ENCODE data around the gene PARP2.
A peak's percentile ranks its signal among the peaks of the same experiment; 100 is the strongest.
"Not testable (repeated sequence)": the region's sequence is repeated elsewhere in the genome, so short reads cannot be mapped to it uniquely, and the experiment has no call there.

PARP2 gene

DNA sequence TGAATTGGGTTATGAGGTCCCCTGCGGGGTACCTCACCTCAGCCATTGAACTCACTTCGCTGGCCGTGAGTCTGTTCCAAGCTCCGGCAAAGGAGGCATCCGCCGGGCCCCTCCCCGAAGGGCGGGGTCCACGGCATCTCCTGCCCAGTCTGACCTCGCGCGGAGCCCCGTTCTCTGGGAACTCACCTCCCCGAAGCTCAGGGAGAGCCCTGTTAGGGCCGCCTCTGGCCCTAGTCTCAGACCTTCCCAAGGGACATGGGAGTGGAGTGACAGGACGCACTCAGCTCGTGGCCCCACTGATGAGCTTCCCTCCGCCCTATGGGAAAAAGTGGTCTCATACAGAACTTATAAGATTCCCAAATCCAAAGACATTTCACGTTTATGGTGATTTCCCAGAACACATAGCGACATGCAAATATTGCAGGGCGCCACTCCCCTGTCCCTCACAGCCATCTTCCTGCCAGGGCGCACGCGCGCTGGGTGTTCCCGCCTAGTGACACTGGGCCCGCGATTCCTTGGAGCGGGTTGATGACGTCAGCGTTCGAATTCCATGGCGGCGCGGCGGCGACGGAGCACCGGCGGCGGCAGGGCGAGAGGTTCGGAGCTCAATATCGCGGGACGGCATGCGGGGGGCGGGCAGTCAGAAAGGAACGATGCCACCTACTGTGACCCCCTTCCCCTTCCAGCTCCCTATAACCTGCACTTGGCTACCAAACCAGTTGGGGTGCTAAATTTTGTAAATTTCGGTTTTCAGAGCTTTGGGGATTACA lies at the start of gene PARP2:
TSS of gene PARP2 (plus strand) at position 544 of the 770 bp plus-strand sequence. CDS start at position 551, 7 bp downstream.
- DNase-seq (ENCODE audit: low read depth in 2 of 2) = peak; percentile 93 to 95

- no peak for DNase-seq (ENCODE audit: low read depth in 2 of 2)
Observed at GRCh38 chr14:20294636-20295035, 48.8 kb upstream of the PARP2 start.

GRCh38 chr14:20295067-20295466 lies 48.4 kb upstream of the PARP2 start:
- DNase-seq (ENCODE audit: low read depth in 2 of 2) = no peak

- no peak for DNase-seq (ENCODE audit: low read depth in 2 of 2)
Observed at GRCh38 chr14:20302042-20302755, 41.2 kb upstream of the PARP2 start.

GRCh38 chr14:20305265-20306078 lies 38.0 kb upstream of the PARP2 start, which contains the start of gene TTC5:
Gene TTC5, minus strand, starts transcription at chr14:20305951. Its CDS starts 14 bp downstream, at chr14:20305937.
- peak; percentile 79 to 82 for DNase-seq (ENCODE audit: low read depth in 2 of 2)

- DNase-seq (ENCODE audit: low read depth in 2 of 2) = no peak
Observed at GRCh38 chr14:20306079-20306423, 37.4 kb upstream of the PARP2 start.

GRCh38 chr14:20314026-20314425 lies 29.4 kb upstream of the PARP2 start:
- DNase-seq (ENCODE audit: low read depth in 2 of 2) = no peak

DNA sequence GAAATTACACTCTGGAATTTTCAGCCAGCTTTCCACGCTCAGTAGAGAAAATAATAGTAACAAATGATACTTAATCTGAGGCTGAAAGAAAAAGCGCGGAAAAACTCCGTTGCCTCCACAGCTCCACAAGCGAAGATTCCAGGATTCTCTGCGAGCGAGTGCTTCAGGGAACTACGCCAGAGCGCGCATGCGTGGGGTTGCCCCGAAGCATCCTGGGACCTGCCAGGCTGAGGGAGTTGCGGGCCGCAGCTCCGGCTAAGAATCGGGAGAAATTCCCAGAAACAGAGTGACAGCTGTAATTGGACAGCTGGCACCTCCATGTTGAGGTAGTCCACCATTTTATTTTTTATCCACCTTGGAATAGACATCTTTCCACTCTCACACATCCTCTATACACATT lies 25.7 kb upstream of the PARP2 start:
- DNase-seq (ENCODE audit: low read depth in 2 of 2) = no peak

- no peak for DNase-seq (ENCODE audit: low read depth in 2 of 2)
Observed at GRCh38 chr14:20327005-20327869, 16.2 kb upstream of the PARP2 start.

DNA sequence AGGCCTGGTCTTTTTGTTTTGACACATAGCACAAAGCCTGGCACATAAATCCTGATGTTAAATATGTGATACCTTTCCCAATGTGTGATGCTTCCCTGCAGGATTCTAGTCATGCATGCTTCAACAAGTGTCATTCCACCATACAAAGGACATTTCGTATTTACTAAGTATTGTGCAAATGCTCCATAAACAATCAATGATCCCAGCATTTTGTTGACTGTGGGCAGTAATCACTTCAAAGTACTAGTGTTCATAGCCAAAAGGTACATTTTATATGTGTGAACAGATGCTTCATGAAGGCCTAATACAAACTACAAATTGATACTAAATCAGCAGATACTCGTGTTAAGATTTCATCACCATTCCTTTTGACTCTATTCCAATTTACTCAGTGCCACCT lies 14.7 kb upstream of the PARP2 start:
- no peak for DNase-seq (ENCODE audit: low read depth in 2 of 2)

- DNase-seq (ENCODE audit: low read depth in 2 of 2) = no peak
Observed at GRCh38 chr14:20329355-20329754, 14.1 kb upstream of the PARP2 start.

DNA sequence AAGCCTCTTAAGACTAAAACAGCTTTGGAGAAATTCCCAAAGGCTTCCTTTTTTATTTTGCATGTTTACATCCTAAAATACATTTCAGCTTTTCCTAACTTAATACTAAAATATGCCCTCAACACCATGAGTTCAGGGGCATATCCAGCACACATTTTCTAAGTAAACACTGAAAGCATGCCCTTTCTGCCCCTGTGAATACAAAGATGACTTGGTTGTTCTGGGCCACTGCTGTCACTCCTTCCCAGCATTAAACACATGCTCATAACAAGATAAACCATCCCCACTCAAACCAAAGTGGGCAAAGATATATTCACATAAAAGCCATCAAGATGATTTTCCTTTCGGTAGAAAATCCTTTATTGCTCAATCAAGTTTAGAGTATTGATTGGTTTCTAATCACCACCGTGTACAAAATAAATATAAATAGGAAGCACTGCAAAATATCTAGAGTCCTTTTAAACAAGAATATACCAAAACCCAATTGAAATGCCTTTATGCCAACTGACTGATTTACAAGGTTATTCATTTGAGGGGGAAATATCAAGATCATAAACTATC lies 12.3 kb upstream of the PARP2 start:
- DNase-seq (ENCODE audit: low read depth in 2 of 2) = no peak

DNA sequence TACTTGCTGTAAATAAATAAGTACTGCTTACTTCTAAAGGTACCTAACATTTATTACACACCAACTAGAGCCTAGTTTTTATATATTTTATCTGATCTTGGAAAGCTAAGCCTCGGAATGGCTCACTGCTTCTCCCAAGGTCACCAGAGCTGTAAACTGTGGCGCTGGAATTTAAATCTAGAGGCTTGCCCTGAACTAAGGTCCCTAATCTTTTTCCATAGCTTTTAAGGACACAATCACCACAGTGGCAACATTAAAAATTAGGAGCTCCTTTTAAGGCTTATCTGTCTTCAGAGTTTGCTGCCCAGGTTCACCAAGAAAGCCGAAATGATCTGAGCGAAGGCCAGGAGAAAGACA lies 11.0 kb upstream of the PARP2 start:
- no peak for DNase-seq (ENCODE audit: low read depth in 2 of 2)

DNA sequence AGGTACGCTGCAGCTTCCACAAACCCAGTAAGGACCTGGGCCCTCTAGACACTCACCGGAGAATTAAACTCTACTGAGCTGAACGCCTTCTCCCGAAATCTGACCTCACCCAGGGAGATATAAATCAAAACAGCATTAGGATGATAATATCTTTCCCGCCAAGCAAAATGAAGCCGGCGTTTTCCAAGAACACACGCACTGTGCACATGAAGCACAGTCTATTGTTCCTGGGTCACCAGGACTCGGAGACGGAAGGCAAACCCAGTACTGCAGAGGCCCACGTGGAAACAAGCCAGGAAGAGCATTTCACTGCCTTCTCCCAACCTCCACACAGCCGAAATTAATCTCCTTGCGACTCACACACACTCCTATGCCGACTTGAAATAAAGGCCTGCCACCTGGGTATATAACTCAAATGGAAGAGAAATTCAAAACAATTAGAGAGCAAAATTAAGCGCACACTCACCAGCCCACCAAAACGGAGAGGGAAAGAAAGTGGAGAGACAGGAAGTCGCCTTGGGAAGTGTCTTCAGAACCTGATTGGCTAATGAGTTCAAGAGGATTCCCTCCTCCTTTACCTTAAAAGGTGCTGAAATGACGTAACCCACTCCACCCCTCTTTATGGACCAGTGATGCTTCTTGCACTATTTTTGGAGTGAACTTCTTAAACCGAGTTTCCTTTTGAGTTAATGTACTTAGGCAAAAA lies 10.5 kb upstream of the PARP2 start, which contains the start of gene CCNB1IP1:
TSS of gene CCNB1IP1 (minus strand) at position 492 of the 706 bp plus-strand sequence. CDS start 16,756 bp downstream, outside the sequence.
- no peak for DNase-seq (ENCODE audit: low read depth in 2 of 2)

DNA sequence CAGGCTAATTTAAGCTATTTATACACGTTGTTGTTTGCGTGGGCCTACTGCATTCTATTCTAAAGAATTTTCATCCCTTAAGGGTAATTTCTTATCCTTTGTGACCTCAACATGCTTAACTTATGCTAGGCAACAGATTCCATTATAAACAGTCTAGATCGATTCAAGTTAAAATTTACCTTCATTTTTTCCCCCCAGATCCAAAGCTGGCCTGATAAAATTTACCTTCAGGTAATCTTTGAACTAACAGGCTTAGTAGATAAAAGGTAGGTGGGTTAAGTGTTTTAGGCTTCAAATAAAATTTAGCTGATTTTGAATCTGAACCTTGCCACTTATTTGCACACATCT lies 10.0 kb upstream of the PARP2 start:
- DNase-seq (ENCODE audit: low read depth in 2 of 2) = no peak

GRCh38 chr14:20334017-20334416 lies 9.4 kb upstream of the PARP2 start:
- no peak for DNase-seq (ENCODE audit: low read depth in 2 of 2)

DNA sequence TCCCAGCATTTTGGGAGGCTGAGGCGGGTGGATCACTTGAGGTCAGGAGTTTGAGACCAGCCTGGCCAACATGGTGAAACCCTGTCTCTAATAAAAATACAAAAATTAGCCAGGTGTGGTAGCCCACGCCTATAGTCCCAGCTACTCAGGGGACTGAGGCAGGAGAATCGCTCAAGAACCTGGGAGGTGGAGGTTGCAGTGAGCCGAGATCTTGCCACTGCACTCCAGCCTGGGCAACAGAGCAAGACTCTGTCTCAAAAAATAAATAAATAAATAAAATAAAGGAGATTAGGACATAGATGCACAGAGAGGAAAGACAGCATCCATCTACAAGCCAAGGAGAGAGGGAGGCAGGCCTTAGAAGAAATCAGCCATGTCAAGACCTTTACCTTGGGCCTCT lies 2.4 kb upstream of the PARP2 start:
- not testable (repeated sequence) for DNase-seq (ENCODE audit: low read depth in 2 of 2)

DNA sequence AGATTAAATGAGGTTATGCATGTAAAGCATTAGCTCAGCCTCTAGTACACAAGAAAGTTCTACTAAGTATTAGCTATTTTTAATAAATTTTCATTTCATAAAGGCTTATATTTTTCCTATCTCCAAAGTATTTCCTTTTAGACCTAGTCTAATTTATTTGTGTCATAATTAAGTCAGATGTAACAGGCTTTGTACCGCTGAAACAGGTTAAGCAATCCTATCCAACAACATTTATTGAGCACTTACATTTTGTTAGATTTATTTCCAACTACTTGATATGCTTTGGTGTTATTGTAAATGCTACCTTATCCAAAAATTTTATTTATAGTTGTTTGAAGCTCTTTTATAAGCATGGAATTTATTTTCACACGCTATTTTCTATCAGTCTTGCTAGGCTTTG lies 1.8 kb upstream of the PARP2 start:
- DNase-seq (ENCODE audit: low read depth in 2 of 2) = no peak

- DNase-seq (ENCODE audit: low read depth in 2 of 2) = no peak
Observed at GRCh38 chr14:20343862-20344220, 406 bp downstream of the PARP2 start.

DNA sequence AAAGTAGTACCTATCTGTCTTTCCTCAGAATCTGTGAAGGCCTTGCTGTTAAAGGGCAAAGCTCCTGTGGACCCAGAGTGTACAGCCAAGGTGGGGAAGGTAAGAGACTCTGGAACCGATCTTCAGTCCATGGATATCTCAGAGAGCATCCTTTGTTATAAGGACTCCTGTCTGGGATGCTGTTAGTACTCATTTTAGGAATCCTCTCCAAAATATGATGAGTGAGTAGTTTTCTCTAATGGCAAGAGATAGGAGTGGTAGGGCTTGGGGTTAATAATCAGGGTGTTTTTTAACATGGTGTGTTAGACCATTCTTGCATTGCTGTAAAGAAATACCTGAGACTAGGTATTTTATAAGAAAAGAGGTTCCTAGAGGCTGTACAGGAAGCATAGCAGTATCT lies 1.9 kb downstream of the PARP2 start:
- DNase-seq (ENCODE audit: low read depth in 2 of 2) = no peak

GRCh38 chr14:20346713-20347112 lies 3.3 kb downstream of the PARP2 start:
- no peak for DNase-seq (ENCODE audit: low read depth in 2 of 2)
